Measurements from ENCODE around the gene PSMD1. TPM values are rescaled to one million over a fixed set of nuclear protein-coding genes. Genes with fewer than 3 reads are reported as not detected.

PSMD1 gene
- total and polyA plus RNA-seq, 2 of the 8 experiments (the other 6 are each of a cell fraction or from before 2014, with no cell fraction given) = 179 to 272 TPM

DNA sequence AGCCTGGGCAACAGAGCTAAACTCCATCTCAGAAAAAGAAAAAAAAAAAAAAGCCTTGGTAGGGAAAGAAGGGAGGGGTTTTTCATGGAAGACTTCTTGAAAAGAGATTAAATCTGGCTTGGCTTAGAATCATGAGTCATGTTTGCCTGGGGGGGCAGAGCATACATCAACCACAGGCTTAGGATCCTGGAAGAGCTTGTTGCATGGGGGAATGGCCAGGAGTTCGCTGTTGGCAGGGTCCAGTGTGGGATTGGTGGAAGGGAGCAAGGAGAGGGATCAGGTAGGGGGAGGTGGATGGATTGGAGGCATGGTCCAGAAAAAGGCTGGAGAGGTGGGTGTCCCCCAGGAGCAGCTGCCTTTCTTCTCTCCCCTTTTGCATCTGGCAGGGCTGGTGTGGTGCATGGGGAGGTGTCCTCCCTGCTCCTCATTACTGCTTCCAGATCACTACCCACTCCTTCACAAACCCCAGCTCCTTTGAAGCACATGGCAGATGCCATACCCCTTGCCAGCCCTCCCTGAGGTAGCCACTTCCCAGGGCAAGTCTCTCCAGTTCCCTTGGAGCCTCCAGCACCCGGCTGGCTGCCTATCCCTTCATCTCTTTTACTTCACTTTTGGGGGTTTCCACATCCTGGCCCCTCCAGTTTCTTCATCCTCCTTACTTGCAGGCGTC lies 144.3 kb downstream of the PSMD1 start:
- CTCF ChIA-PET (ENCODE audit: partially characterized antibody) = interaction anchor here (0.9 to 3.2 kb wide), 5 partner anchors 9 to 97 kb away, joined by 3 to 14 read pairs (median 4); no protein-coding TSS in a partner anchor
- Histone ChIP-seq H2AK5ac (ENCODE audit: low read depth, low read length) (no peak overlapping the region), H4K8ac (ENCODE audit: extremely low read depth, insufficient read depth, low read length) (no peak overlapping the region), H3K4me3 (ENCODE audit: extremely low read depth in 1 of 4, insufficient read depth in 2 of 4, low read depth in 3 of 4, low read length in 4 of 4) (no peak overlapping the region), H3K4me1 (replicated peaks in 1 of 4; ENCODE audit: control insufficient read depth in 3 of 4, insufficient read depth in 4 of 4, low read length in 3 of 4) (peaks cover 0 to 5% (median 2%) of the 10 kb centered on the region in 4 experiments; a peak in 3 of 7 replicates), H3K27me3 (replicated peaks in 1 of 4; ENCODE audit: control insufficient read depth in 3 of 4, extremely low read depth in 1 of 4, insufficient read depth in 3 of 4, low read length in 3 of 4) (no peaks in the 10 kb centered on the region), H2BK12ac (ENCODE audit: low read depth, low read length) (no peak overlapping the region), H4K5ac (ENCODE audit: insufficient read length, low read depth, low read length) (no peak overlapping the region), H3K36me3 (ENCODE audit: control insufficient read depth in 2 of 4, insufficient read depth in 4 of 4, low read length in 3 of 4) (peaks cover 0 to 4% (median 0%) of the 10 kb centered on the region in 4 experiments; a peak in 3 of 8 replicates), H3K9me3 (ENCODE audit: insufficient read depth in 2 of 2, low read depth in 1 of 2, low read length in 1 of 2) (peaks cover 2 to 3% of the 10 kb centered on the region in 2 experiments; a peak in 1 of 4 replicates), H2BK5ac (ENCODE audit: low read depth, low read length) (no peak overlapping the region), H2BK15ac (ENCODE audit: low read length) (no peak overlapping the region), H4K20me1 (replicated peaks in 1 of 2; ENCODE audit: control insufficient read depth in 1 of 2, insufficient read depth in 2 of 2, low read length in 2 of 2) (no peaks in the 10 kb centered on the region), H3K4me2 (ENCODE audit: insufficient read depth in 1 of 2, low read depth in 2 of 2, low read length in 2 of 2) (0 out of 4 replicates have a peak overlapping the region, but pooled peaks of 1 of the 2 experiments have one; percentile 3), H3K18ac (ENCODE audit: extremely low read depth, low read length) (no peak overlapping the region), H3K9ac (replicated peaks in 1 of 4; ENCODE audit: extremely low read depth in 1 of 4, low read depth in 3 of 4, low read length in 3 of 4) (no peak overlapping the region), H4K91ac (replicated peaks; ENCODE audit: insufficient read length, low read length) (no peak overlapping the region), H3K27ac (ENCODE audit: low read depth, low read length) (no peak overlapping the region), H3K56ac (replicated peaks; ENCODE audit: insufficient read length, low read depth, low read length) (no peak overlapping the region), H2BK120ac (replicated peaks; ENCODE audit: low read depth, low read length) (no peak overlapping the region), H2AFZ (ENCODE audit: low read length) (no peak overlapping the region), H3K79me1 (ENCODE audit: low read depth, low read length) (peaks cover 9% of the 10 kb centered on the region; the same call in 1 of the 2 replicates), H2BK20ac (ENCODE audit: low read length) (no peak overlapping the region), H3K14ac (ENCODE audit: insufficient read length) (no peak overlapping the region), H3K79me2 (ENCODE audit: control insufficient read depth in 1 of 2, insufficient read depth in 2 of 2, low read length in 2 of 2) (peaks cover 0 to 13% of the 10 kb centered on the region in 2 experiments; a peak in 3 of 4 replicates), H3K4ac (replicated peaks; ENCODE audit: insufficient read length, low read depth, low read length) (no peak overlapping the region), H3K23ac (ENCODE audit: insufficient read length) (no peak overlapping the region), H3K23me2 (ENCODE audit: low read depth, low read length) (peaks cover 5% of the 10 kb centered on the region)
- POLR2A ChIA-PET (ENCODE audit: partially characterized antibody) = interaction anchor here (1.0 to 1.5 kb wide), 4 partner anchors 9 to 46 kb away, joined by 3 to 6 read pairs (median 4); no protein-coding TSS in a partner anchor
- DNase-seq (ENCODE audit: low read depth in 1 of 2, low spot score in 2 of 2) = no peak
- FAIRE-seq = no peak
- 78% methylated on average over 3 of the region's 3 CpGs; no CpG with 5 or more reads in 1 of the 2 experiments for WGBS, 2 experiments (ENCODE audit: extremely low coverage in 1 of 2, insufficient coverage in 1 of 2, insufficient read length in 1 of 2, insufficient replicate concordance in 2 of 2, low coverage in 1 of 2, low lambda C conversion rate in 2 of 2, missing lambda C conversion rate in 1 of 2)
- TF ChIP-seq CEBPB (IDR thresholded peaks at IDR 0.05; ENCODE audit: low read depth, low read length) (no peak), RBBP5 (IDR thresholded peaks at IDR 0.05; ENCODE audit: borderline replicate concordance, low read depth, low read length) (no peak), POLR2AphosphoS5 (IDR thresholded peaks at IDR 0.05; ENCODE audit: low read depth, low read length) (no peak), TCF12 (IDR thresholded peaks at IDR 0.05; ENCODE audit: low read depth, low read length) (no peak), BACH1 (IDR thresholded peaks at IDR 0.05; ENCODE audit: low read length) (no peak), BCL11A (IDR thresholded peaks at IDR 0.05; ENCODE audit: low read depth in 2 of 2, low read length in 2 of 2) (no peak), CREB1 (IDR thresholded peaks at IDR 0.05) (no peak), ZNF274 (IDR thresholded peaks at IDR 0.05; ENCODE audit: borderline replicate concordance, extremely low read depth, low read length) (no peak), SIX5 (IDR thresholded peaks at IDR 0.05; ENCODE audit: low read depth, low read length) (no peak), RNF2 (IDR thresholded peaks at IDR 0.05; ENCODE audit: borderline replicate concordance, low read depth, low read length, missing control alignments, poor library complexity, severe bottlenecking) (no peak), RAD21 (IDR thresholded peaks at IDR 0.05 in 1 of 2, conservative IDR thresholded peaks at IDR 0.05 in 1 of 2; ENCODE audit: low read depth in 2 of 2, low read length in 2 of 2) (no peak)
